Left lung (tissue), 10 donors: ENCODE measurements around the gene PLEKHA5. TPM values are rescaled to one million over a fixed set of nuclear protein-coding genes. Genes with fewer than 3 reads are reported as not detected.

Source experiments
- ATAC-seq: fragments of 200-7000 bp; cut with Tn5 transposase; one replicate; pipeline ENCODE4 v1.9.1; 2020; ENCODE audit warnings: moderate library complexity
- DNase-seq, 4 donors: peaks; one replicate each; pipeline ENCODE4 v3.0.0-alpha.2; 2013 to 2020
- H3K27ac ChIP-seq, 2 donors: fragments of 200-600 bp; sonication (generic) in 1 of 2; one replicate each; pipeline versions ENCODE4 v1.5.0 to v1.8.0; 2020 to 2021
- H3K27me3 ChIP-seq, 2 donors: fragments of 200-600 bp; sonication (generic) in 1 of 2; one replicate each; pipeline versions ENCODE4 v1.5.0 to v1.8.0; 2020 to 2021
- H3K36me3 ChIP-seq, 2 donors: fragments of 200-600 bp; sonication (generic) in 1 of 2; one replicate each; pipeline versions ENCODE4 v1.5.0 to v1.8.0; 2020 to 2021
- H3K4me1 ChIP-seq, 2 donors: fragments of 200-600 bp; one replicate each; pipeline ENCODE4 v1.8.0; 2021
- H3K4me3 ChIP-seq, 2 donors: fragments of 200-600 bp; sonication (generic) in 1 of 2; one replicate each; pipeline versions ENCODE4 v1.5.0 to v1.8.0; 2020 to 2021; ENCODE audit warnings: mild to moderate bottlenecking in 1 of 2
- H3K9me3 ChIP-seq, 2 donors: fragments of 200-600 bp; sonication (generic) in 1 of 2; one replicate each; pipeline versions ENCODE4 v1.5.0 to v1.8.0; 2020 to 2021
- CTCF ChIP-seq, 2 donors: fragments of 200-600 bp; sonication (generic) in 1 of 2; IDR thresholded peaks; one replicate each; pipeline versions ENCODE4 v1.5.0 to v1.8.0; 2021; ENCODE audit warnings: antibody characterized with exemption in 2 of 2
- intact Hi-C, 2 donors: fragments of 100-400 bp; cut with DNase I; formaldehyde crosslinking; loops; one replicate each; pipeline versions ENCODE4 v1.11.2 to v1.14.2; 2022
- polyA plus RNA-seq, 6 donors: library from polyadenylated mRNA; unstranded; fragments of 120-200 nt; gene quantifications; one replicate each; pipeline ENCODE4 v1.2.1, GENCODE V29; 2013; ENCODE audit not compliant: insufficient read length in 6 of 6
- total RNA-seq, 2 donors: library from RNA; stranded (reverse); fragmentation: NEBNext Ultra II Directional; extraction: Animal tissue kit (Norgen Biotek cat#: 25700); gene quantifications; one replicate each; pipeline ENCODE4 v1.2.1, GENCODE V29; 2021
- donor health status: DM: no; HTN: yes; CAD: no.
- donor health status: DM: no; HTN: no; CAD: no.

Gene PLEKHA5
- total and polyA plus RNA-seq, 8 donors, result 20.4 to 43.6 (median 38.0) TPM

DNA sequence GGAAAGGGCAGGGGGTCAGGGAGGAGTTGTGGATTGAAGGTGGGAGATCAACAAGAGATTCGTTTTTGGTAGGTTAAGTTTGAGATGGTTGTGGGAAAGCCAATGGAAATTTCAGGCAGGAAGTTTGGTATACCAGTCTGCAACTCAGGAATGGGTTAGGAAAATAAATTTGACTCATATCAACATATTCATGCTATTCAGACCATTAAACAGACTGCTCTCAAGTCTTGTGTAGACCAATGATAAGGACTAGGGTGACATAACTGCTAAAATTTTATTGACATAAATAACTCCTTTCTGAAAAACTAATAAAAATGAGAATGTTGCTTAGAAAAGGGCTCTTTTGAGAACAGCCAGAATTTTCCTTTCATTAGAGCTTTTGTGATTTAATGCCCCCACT lies 60.0 kb downstream of the PLEKHA5 start:
- Histone ChIP-seq H3K27me3 (no peaks in the 10 kb centered on the region), H3K36me3 (no peaks in the 10 kb centered on the region), H3K4me3 (no peak overlapping the region), H3K9me3 (no peaks in the 10 kb centered on the region), H3K4me1 (peaks cover 14 to 28% of the 10 kb centered on the region in 2 donors), H3K27ac (no peak overlapping the region)
- DNase-seq, result no peak
- no peak for TF ChIP-seq CTCF (IDR thresholded peaks at IDR 0.05)
- ATAC-seq, result no peak
- intact Hi-C loops, result no loop called here

GRCh38 chr12:19190292-19191031 lies 60.9 kb downstream of the PLEKHA5 start:
- H3K4me3 ChIP-seq, result no peak overlapping the region
- TF ChIP-seq CTCF (IDR thresholded peaks at IDR 0.05), result no peak
- DNase-seq (no peak), ATAC-seq (peak; percentile 24)
- no peaks in the 10 kb centered on the region for H3K9me3 ChIP-seq
- peak overlapping the region in 1 of 2 donors; percentile 62 for H3K27ac ChIP-seq
- no peaks in the 10 kb centered on the region for H3K27me3 ChIP-seq
- H3K36me3 ChIP-seq, result no peaks in the 10 kb centered on the region
- peaks cover 14 to 28% of the 10 kb centered on the region in 2 donors for H3K4me1 ChIP-seq
- intact Hi-C loops, result no loop called here

- intact Hi-C loops, result no loop called here
- no peak overlapping the region for H3K4me3 ChIP-seq
- no peaks in the 10 kb centered on the region for H3K27me3 ChIP-seq
- ATAC-seq (no peak), DNase-seq (no peak)
- peaks cover 14 to 28% of the 10 kb centered on the region in 2 donors for H3K4me1 ChIP-seq
- TF ChIP-seq CTCF (IDR thresholded peaks at IDR 0.05), result no peak
- peak overlapping the region in 1 of 2 donors; percentile 62 for H3K27ac ChIP-seq
- no peaks in the 10 kb centered on the region for H3K9me3 ChIP-seq
- no peaks in the 10 kb centered on the region for H3K36me3 ChIP-seq
These were observed 61.6 kb downstream of the PLEKHA5 start for GRCh38 chr12:19191089-19191488.

DNA sequence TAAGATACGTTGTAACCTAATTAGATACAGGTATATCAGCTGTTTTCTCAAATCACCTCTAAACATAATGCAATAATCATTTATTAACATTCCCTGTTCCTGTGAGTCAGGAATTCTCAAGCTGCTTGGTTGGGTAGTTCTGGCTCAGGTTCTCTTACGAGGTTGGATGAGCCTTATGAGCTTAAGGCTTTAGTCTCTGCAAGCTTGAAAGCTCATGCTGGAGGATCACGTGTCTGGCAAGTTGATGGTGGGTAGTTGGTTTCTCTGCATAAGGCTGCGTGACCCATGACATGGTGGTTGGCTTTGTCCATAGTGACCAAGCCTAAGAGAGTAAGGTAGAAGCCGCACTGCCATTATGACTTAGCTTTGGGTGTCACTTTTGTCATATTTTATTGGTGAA lies 62.0 kb downstream of the PLEKHA5 start:
- ATAC-seq (no peak), DNase-seq (no peak)
- no peaks in the 10 kb centered on the region for H3K36me3 ChIP-seq
- H3K4me3 ChIP-seq, result no peak overlapping the region
- no peak for TF ChIP-seq CTCF (IDR thresholded peaks at IDR 0.05)
- H3K27ac ChIP-seq, result peak overlapping the region in 1 of 2 donors; percentile 62
- no peaks in the 10 kb centered on the region for H3K27me3 ChIP-seq
- H3K4me1 ChIP-seq, result peaks cover 14 to 28% of the 10 kb centered on the region in 2 donors
- intact Hi-C loops, result no loop called here
- no peaks in the 10 kb centered on the region for H3K9me3 ChIP-seq

DNA sequence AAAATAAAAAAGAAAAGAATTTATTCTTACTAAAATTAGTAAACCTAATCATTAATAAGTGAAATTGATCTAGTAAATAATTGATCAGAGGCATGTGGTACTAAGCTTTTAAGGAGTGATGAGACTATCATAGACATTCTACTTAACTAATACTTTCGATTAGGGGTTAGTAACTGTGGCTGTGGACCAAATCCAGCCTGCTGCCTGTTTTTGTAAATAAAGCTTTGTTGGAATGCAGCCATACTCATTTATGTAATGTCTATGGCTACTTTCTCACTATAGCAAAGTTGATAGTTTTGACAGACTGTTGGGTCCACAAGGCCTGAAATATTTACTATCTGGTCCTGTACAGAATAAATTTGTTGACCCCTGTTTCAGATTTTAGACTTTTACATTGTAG lies 63.2 kb downstream of the PLEKHA5 start:
- no peak for TF ChIP-seq CTCF (IDR thresholded peaks at IDR 0.05)
- Histone ChIP-seq H3K4me1 (peaks cover 8 to 19% of the 10 kb centered on the region in 2 donors), H3K36me3 (no peaks in the 10 kb centered on the region), H3K27ac (no peak overlapping the region), H3K27me3 (no peaks in the 10 kb centered on the region), H3K4me3 (no peak overlapping the region), H3K9me3 (no peaks in the 10 kb centered on the region)
- DNase-seq (no peak), ATAC-seq (no peak)
- intact Hi-C loops, result no loop called here
